Pancreas (tissue), 10 donors: ENCODE results near the gene TBC1D4. TPM values are rescaled to one million over a fixed set of nuclear protein-coding genes. Genes with fewer than 3 reads are reported as not detected.

Experiments
- ATAC-seq, 4 donors: fragments of 200-7000 bp; cut with Tn5 transposase; one replicate each; pipeline versions ENCODE4 v1.8.0 to v1.9.1; 2020; ENCODE audit warnings: mild to moderate bottlenecking in 4 of 4, moderate library complexity in 4 of 4
- DNase-seq, 6 donors: peaks; one replicate each; pipeline ENCODE4 v3.0.0-alpha.2; 2020
- FAIRE-seq: peaks from 2 replicates; lab custom pipeline; 2012; peaks lifted over from hg19 to GRCh38; lab: Jason Lieb, UNC
- H3K27ac ChIP-seq, 4 donors: fragments of 200-600 bp; sonication (generic); 1 replicate in 3 of 4; 2 replicates in 1 of 4; pipeline versions ENCODE4 v1.5.0 to v1.8.0; 2020
- H3K27me3 ChIP-seq, 4 donors: fragments of 200-600 bp; one replicate each; pipeline ENCODE4 v1.8.0; 2021
- H3K36me3 ChIP-seq, 3 donors: fragments of 200-600 bp; sonication (generic) in 1 of 3; one replicate each; pipeline versions ENCODE4 v1.5.0 to v1.8.0; 2020 to 2021
- H3K4me1 ChIP-seq, 3 donors: fragments of 200-600 bp; one replicate each; pipeline ENCODE4 v1.8.0; 2021
- H3K4me3 ChIP-seq, 4 donors: fragments of 200-600 bp; sonication (generic) in 2 of 4; one replicate each; pipeline versions ENCODE4 v1.5.0 to v1.8.0; 2020 to 2021
- H3K9me3 ChIP-seq, 4 donors: fragments of 200-600 bp; one replicate each; pipeline ENCODE4 v1.8.0; 2021
- WGBS, 2 donors: extraction: QIAGEN DNeasy Blood & Tissue Kit; methylation state at CpG; one replicate each; pipeline ENCODE4 v1.1.7; 2013; 5-methylcytosine and 5-hydroxymethylcytosine counted together
- intact Hi-C, 3 donors: fragments of 100-400 bp; cut with DNase I; formaldehyde crosslinking; loops; one replicate each; pipeline versions ENCODE4 v1.11.1 to v1.14.2; 2022
- polyA plus RNA-seq, 2 donors: library from polyadenylated mRNA; stranded (reverse); fragments of 200-250 nt; gene quantifications; one replicate each; pipeline ENCODE4 v1.2.3, GENCODE V29; 2013
- total RNA-seq, 6 donors: library from RNA; stranded (reverse); fragmentation: NEBNext Ultra II Directional in 4 of 6; extraction: Animal tissue kit (Norgen Biotek cat#: 25700) in 4 of 6; gene quantifications; one replicate each; pipeline versions ENCODE4 v1.2.1 to v1.2.4, GENCODE V29; 2021 to 2023
- TF ChIP-seq, protein P1 (sequence below), 4 donors: fragments of 200-600 bp; sonication (generic) in 3 of 4; IDR thresholded peaks; one replicate each; pipeline versions ENCODE4 v1.5.0 to v1.8.0; 2021; ENCODE audit warnings: antibody characterized with exemption in 4 of 4
- donor health status: healthy with polysubstance abuse.
- donor health status: DM: no; HTN: no; CAD: no; lungs with moderate emphysema.
- donor health status: DM: no; HTN: no; CAD: no.
- donor health status: control.
- donor health status: control.
- donor health status: Bipolar disorder and iron deficiency.
- donor health status: DM: yes; HTN: yes; CAD: no.
- donor health status: DM: no; HTN: no; CAD: no.
- donor health status: DM: no; HTN: no; CAD: no.
- donor health status: DM: yes; HTN: yes; CAD: no.

The TBC1D4 gene, protein sequence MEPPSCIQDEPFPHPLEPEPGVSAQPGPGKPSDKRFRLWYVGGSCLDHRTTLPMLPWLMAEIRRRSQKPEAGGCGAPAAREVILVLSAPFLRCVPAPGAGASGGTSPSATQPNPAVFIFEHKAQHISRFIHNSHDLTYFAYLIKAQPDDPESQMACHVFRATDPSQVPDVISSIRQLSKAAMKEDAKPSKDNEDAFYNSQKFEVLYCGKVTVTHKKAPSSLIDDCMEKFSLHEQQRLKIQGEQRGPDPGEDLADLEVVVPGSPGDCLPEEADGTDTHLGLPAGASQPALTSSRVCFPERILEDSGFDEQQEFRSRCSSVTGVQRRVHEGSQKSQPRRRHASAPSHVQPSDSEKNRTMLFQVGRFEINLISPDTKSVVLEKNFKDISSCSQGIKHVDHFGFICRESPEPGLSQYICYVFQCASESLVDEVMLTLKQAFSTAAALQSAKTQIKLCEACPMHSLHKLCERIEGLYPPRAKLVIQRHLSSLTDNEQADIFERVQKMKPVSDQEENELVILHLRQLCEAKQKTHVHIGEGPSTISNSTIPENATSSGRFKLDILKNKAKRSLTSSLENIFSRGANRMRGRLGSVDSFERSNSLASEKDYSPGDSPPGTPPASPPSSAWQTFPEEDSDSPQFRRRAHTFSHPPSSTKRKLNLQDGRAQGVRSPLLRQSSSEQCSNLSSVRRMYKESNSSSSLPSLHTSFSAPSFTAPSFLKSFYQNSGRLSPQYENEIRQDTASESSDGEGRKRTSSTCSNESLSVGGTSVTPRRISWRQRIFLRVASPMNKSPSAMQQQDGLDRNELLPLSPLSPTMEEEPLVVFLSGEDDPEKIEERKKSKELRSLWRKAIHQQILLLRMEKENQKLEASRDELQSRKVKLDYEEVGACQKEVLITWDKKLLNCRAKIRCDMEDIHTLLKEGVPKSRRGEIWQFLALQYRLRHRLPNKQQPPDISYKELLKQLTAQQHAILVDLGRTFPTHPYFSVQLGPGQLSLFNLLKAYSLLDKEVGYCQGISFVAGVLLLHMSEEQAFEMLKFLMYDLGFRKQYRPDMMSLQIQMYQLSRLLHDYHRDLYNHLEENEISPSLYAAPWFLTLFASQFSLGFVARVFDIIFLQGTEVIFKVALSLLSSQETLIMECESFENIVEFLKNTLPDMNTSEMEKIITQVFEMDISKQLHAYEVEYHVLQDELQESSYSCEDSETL (N-terminal part only)
- total RNA-seq (10 to 100 TPM in 4 of 6 donors, 1 to 10 TPM in 2; 8.2 to 19.7 (median 10.5) TPM), polyA plus RNA-seq (10 to 100 TPM in 1 of 2 donors, 1 to 10 TPM in 1; 9.4 to 18.4 TPM)

DNA sequence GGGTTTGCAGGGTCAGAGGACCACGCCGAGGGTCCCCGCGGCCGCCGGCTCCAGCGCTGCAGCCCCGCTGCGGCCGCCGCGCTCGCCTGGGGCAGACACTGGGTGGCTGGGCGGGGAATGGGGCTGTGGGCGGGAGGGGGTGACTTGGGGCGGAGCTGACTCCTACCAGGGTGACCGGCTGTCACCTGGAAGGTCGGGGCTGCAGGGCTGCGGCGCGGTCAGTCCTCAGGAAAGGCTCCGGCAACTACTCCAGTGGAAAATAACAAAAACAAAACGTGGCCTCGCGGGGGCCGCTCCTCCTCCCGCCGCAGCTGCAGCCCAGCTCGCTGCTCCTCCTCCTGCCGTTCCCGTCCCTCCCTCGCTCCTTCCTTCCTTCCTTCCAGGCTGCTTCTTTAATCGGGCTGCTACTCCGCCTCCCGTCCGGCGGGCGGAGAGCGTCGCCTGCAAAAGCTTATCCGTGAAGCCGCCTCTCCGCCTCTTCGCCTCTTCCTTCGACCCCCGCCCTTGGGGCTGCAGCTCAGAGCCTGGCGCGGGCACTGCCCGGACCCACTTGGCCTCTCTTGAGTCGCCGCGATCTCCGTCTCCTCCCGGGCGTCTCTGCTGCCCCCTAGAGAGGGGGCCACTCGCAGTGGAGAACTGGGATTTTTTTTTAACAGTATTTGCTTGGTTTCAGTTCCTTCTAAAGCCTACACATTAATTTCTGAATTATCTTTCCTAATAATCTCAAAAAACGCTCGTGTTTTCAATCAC is at the start of gene TBC1D4:
Gene TBC1D4, minus strand, starts transcription at position 100 of the 750 bp plus-strand sequence. CDS start 402 bp downstream, outside the sequence.
- no peaks in the 10 kb centered on the region for H3K27me3 ChIP-seq
- H3K27ac ChIP-seq, result peak within 1 kb of the TSS; percentile 70 to 90 (median 80)
- peak within 1 kb of the TSS; percentile 66 to 93 (median 87) for H3K4me3 ChIP-seq
- FAIRE-seq (peak; percentile 5), DNase-seq (peak; percentile 81 to 90 (median 84)), ATAC-seq (peak; percentile 83 to 90 (median 87))
- no peaks in the 10 kb centered on the region for H3K36me3 ChIP-seq
- peaks cover 0 to 7% (median 0%) of the 10 kb centered on the region in 3 donors for H3K4me1 ChIP-seq
- intact Hi-C loops, result loop anchor here in 2 of 3 donors (5.0 to 10.0 kb wide), 2 partner anchors 105 to 107 kb away; no protein-coding TSS in a partner anchor
- TF ChIP-seq, protein P1, sequence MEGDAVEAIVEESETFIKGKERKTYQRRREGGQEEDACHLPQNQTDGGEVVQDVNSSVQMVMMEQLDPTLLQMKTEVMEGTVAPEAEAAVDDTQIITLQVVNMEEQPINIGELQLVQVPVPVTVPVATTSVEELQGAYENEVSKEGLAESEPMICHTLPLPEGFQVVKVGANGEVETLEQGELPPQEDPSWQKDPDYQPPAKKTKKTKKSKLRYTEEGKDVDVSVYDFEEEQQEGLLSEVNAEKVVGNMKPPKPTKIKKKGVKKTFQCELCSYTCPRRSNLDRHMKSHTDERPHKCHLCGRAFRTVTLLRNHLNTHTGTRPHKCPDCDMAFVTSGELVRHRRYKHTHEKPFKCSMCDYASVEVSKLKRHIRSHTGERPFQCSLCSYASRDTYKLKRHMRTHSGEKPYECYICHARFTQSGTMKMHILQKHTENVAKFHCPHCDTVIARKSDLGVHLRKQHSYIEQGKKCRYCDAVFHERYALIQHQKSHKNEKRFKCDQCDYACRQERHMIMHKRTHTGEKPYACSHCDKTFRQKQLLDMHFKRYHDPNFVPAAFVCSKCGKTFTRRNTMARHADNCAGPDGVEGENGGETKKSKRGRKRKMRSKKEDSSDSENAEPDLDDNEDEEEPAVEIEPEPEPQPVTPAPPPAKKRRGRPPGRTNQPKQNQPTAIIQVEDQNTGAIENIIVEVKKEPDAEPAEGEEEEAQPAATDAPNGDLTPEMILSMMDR (IDR thresholded peaks at IDR 0.05), result peak; percentile 32 to 80 (median 69)
- WGBS, 2 donors, result 0 to 1% methylated on average over 52 to 58 of the region's 58 CpGs
- H3K9me3 ChIP-seq, result no peaks in the 10 kb centered on the region

DNA sequence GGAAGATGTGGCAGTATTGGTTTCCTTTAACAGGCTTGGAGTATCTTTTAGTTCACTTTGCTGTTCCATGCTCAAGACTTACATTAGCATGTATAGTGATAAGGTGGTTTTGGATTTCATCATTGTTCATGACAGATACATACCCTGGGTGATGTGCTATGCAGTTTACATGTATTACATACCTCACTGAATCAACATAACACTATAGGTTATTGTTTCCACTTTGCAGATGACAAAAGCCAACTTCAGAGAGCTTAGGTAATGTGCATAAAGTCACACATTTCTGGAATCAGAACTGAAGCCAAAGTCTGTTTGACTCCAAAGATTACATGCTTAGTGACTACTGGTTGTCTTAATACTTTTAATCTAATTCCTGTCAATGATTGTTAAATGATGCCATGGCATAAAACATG is 48.6 kb upstream of the TBC1D4 start:
- ATAC-seq (peak in 3 of 4 donors; percentile 33 to 73 (median 44)), FAIRE-seq (no peak), DNase-seq (no peak)
- H3K4me3 ChIP-seq, result no peak overlapping the region
- intact Hi-C loops, result no loop called here
- no peaks in the 10 kb centered on the region for H3K27me3 ChIP-seq
- no peaks in the 10 kb centered on the region for H3K9me3 ChIP-seq
- TF ChIP-seq, protein P1 (IDR thresholded peaks at IDR 0.05), result no peak
- peaks cover 3 to 10% (median 6%) of the 10 kb centered on the region in 3 donors for H3K4me1 ChIP-seq
- H3K27ac ChIP-seq, result no peak overlapping the region
- peaks cover 0 to 14% (median 0%) of the 10 kb centered on the region in 3 donors for H3K36me3 ChIP-seq

DNA sequence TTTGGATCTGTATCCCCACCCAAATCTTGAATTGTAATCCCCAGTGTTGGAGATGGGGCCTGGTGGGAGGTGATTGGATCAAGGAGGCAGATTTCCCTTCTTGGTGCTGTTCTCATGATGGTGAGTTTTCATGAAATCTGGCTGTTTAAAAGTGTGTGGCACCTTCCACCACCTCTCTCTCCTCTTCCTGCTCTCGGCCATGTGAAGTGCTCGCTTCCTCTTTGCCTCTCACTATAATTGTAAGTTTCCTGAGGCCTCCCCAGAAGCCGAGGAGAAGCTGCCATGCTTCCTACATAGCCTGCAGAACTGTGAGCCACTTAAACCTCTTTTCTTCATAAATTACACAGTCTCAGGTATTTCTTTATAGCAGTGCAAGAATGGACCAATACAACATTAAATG is 40.0 kb upstream of the TBC1D4 start:
- no peak for FAIRE-seq
- H3K4me3 ChIP-seq, result no peak overlapping the region
- H3K27ac ChIP-seq, result no peak overlapping the region
- no peak for DNase-seq
- ATAC-seq, result no peak
- WGBS, 2 donors, result 91% methylated on average over 3 of the region's 3 CpGs
- intact Hi-C loops, result no loop called here
- H3K36me3 ChIP-seq, result peaks cover 0 to 10% (median 0%) of the 10 kb centered on the region in 3 donors
- no peaks in the 10 kb centered on the region for H3K9me3 ChIP-seq
- no peaks in the 10 kb centered on the region for H3K27me3 ChIP-seq
- TF ChIP-seq, protein P1 (IDR thresholded peaks at IDR 0.05), result no peak
- H3K4me1 ChIP-seq, result no peaks in the 10 kb centered on the region

DNA sequence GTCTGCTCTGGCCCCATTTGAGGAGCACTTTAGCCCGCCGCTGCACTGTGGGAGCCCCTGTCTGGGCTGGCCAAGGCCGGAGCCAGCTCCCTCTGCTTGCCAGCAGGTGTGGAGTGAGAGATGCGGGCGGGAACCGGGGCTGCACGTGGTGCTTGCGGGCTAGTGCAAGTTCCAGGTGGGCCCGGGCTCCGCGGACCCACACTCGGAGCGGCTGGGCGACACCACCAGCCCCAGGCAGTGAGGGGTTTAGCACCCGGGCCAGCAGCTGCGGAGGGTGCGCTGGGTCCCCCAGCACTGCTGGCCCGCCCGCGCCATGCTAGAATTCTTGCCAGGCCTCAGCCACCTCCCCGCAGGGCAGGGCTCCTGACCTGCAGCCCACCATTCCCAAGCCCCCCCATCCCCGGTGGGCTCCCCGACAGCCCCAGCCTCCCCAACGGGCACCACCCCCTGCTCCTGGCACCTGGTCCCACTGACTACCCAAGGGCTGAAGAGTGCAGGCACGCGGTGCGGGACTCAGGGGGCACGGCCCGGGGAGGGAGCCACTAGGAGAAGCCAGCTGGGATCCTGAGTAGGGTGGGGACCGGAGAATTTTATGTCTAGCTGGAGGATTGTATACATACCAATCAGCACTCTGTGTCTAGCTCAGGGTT is 36.6 kb upstream of the TBC1D4 start:
- Histone ChIP-seq H3K36me3 (no peaks in the 10 kb centered on the region), H3K4me1 (no peaks in the 10 kb centered on the region), H3K27ac (no peak overlapping the region), H3K27me3 (no peaks in the 10 kb centered on the region), H3K9me3 (no peaks in the 10 kb centered on the region), H3K4me3 (no peak overlapping the region)
- intact Hi-C loops, result no loop called here
- TF ChIP-seq, protein P1 (IDR thresholded peaks at IDR 0.05), result no peak
- ATAC-seq (no peak), DNase-seq (peak in 2 of 6 donors; percentile 19 to 65), FAIRE-seq (no peak)
- 94% methylated on average over 29 to 30 of the region's 30 CpGs for WGBS, 2 donors
